ENCODE measurements around the gene ETS1. TPM values are rescaled to one million over a fixed set of nuclear protein-coding genes. Genes with fewer than 3 reads are reported as not detected.

ETS1 gene
- total RNA-seq, 1 experiment from 2014 or later = 29.9 TPM

GRCh38 chr11:128563308-128563707 is 24.1 kb downstream of the ETS1 start:
- Histone ChIP-seq H3K14ac (ENCODE audit: insufficient read depth, low read length) (no peak overlapping the region), H3T11ph (ENCODE audit: low read length) (no peak overlapping the region), H3K4ac (ENCODE audit: low read depth, low read length) (no peak overlapping the region), H2AFZ (ENCODE audit: low read length) (no peak overlapping the region), H4K8ac (replicated peaks; ENCODE audit: insufficient read length, low read depth, low read length) (no peak overlapping the region), H3K27me3 (ENCODE audit: insufficient read depth, low read length) (no peaks in the 10 kb centered on the region), H4K20me1 (ENCODE audit: control insufficient read depth, insufficient read depth, insufficient read length) (no peaks in the 10 kb centered on the region), H2BK12ac (ENCODE audit: insufficient read length, low read depth, low read length) (no peak overlapping the region), H3K27ac (ENCODE audit: insufficient read length, low read depth, low read length) (no peak overlapping the region), H3K9me3 (ENCODE audit: control insufficient read depth, low read depth, low read length) (no peaks in the 10 kb centered on the region), H3K23ac (ENCODE audit: insufficient read length, low read depth, low read length) (no peak overlapping the region), H2BK120ac (ENCODE audit: low read depth, low read length, poor library complexity, severe bottlenecking) (no peak overlapping the region), H3K79me1 (ENCODE audit: insufficient read depth, low read depth, low read length, poor library complexity, severe bottlenecking) (no peaks in the 10 kb centered on the region), H3K4me1 (ENCODE audit: insufficient read depth, low read length) (peaks cover 4% of the 10 kb centered on the region; the same call in 1 of the 2 replicates), H2BK15ac (ENCODE audit: low read depth, low read length) (no peak overlapping the region), H2BK20ac (ENCODE audit: low read depth, low read length, poor library complexity, severe bottlenecking) (no peak overlapping the region), H3K18ac (ENCODE audit: insufficient read length, low read depth, low read length) (no peak overlapping the region), H3K23me2 (ENCODE audit: insufficient read length, low read depth, low read length, poor library complexity, severe bottlenecking) (no peaks in the 10 kb centered on the region), H3K9ac (ENCODE audit: extremely low read depth, insufficient read length, low read length) (no peak overlapping the region), H2BK5ac (ENCODE audit: insufficient read length, low read length) (no peak overlapping the region), H3K4me2 (ENCODE audit: insufficient read depth, insufficient read length, low read length) (no peak overlapping the region), H3K56ac (ENCODE audit: insufficient read length, low read depth, low read length) (no peak overlapping the region), H3K79me2 (ENCODE audit: insufficient read depth, low read length) (no peaks in the 10 kb centered on the region), H4K91ac (ENCODE audit: insufficient read length, low read depth, low read length) (no peak overlapping the region), H4K5ac (ENCODE audit: insufficient read length, low read depth, low read length) (no peak overlapping the region), H2AK5ac (ENCODE audit: insufficient read length, low read length) (no peak overlapping the region)
- no peak for DNase-seq
- no peak for TF ChIP-seq CTCF (conservative IDR thresholded peaks at IDR 0.05)
- no CpG with 5 or more reads among the region's 5 CpGs for WGBS (ENCODE audit: extremely low coverage, insufficient read length, low lambda C conversion rate)
- H3K9me3 Mint-ChIP-seq = no peaks in the 10 kb centered on the region
- peaks cover 11 to 15% of the 10 kb centered on the region in 2 experiments for H3K4me1 Mint-ChIP-seq
- no peak overlapping the region for H3K4me3 Mint-ChIP-seq
- H3K36me3 Mint-ChIP-seq (ENCODE audit: insufficient read depth in 1 of 3, low read depth in 3 of 3) = peaks cover 0 to 15% (median 4%) of the 10 kb centered on the region in 3 experiments; a peak in 4 of 7 replicates
- H3K27me3 Mint-ChIP-seq (ENCODE audit: low read depth) = no peaks in the 10 kb centered on the region
- no peak overlapping the region for H3K27ac Mint-ChIP-seq

Measured in H9 (cell line).